A549 (cell line): ENCODE measurements around the gene EMC8. TPM values are rescaled to one million over a fixed set of nuclear protein-coding genes. Genes with fewer than 3 reads are reported as not detected.

Source experiments
- ATAC-seq, 2 experiments: fragments of 200-7000 bp in 1 of 2; fragments of >200 bp in 1 of 2; cut with Nextera tagmentation in 1 of 2; cut with Tn5 transposase in 1 of 2; 3 replicates each; pipeline versions ENCODE4 v1.8.0 to v1.9.1; 2018 to 2020; ENCODE audit warnings: mild to moderate bottlenecking in 1 of 2, moderate library complexity in 1 of 2
- CTCF ChIA-PET: fragments of 300-600 bp; sonication (Branson Sonifier 250); formaldehyde crosslinking; extraction: SDS; loops from one replicate; lab custom pipeline; 2021; ENCODE audit warnings: antibody characterized with exemption, inconsistent platforms; lab: Yijun Ruan, JAX
- POLR2A ChIA-PET: fragments of 350-600 bp; formaldehyde crosslinking; extraction: SDS; loops from one replicate; lab custom pipeline; 2021; ENCODE audit warnings: antibody characterized with exemption, inconsistent platforms; lab: Yijun Ruan, JAX
- DNase-seq, 2 experiments: peaks; one replicate each; pipeline versions ENCODE4 v3.0.0 to v3.0.0-alpha.2; 2011 to 2016; ENCODE audit warnings: low read depth in 1 of 2, low spot score in 1 of 2
- FAIRE-seq: peaks from 2 replicates; lab custom pipeline; 2011; peaks lifted over from hg19 to GRCh38; lab: Jason Lieb, UNC
- H3K27ac ChIP-seq, 2 experiments: fragments of >200 bp; sonication (Bioruptor Twin); formaldehyde crosslinking; 3 replicates each; pipeline ENCODE4 v1.5.1; 2016 to 2017
- H3K4me1 ChIP-seq: fragments of >200 bp; sonication (Bioruptor Twin); formaldehyde crosslinking; 3 replicates; pipeline ENCODE4 v1.6.1; 2016
- H3K4me2 ChIP-seq: fragments of >200 bp; sonication (Bioruptor Twin); formaldehyde crosslinking; 3 replicates; pipeline ENCODE4 v1.6.1; 2016
- H3K4me3 ChIP-seq: fragments of >200 bp; sonication (Bioruptor Twin); formaldehyde crosslinking; 3 replicates; pipeline ENCODE4 v1.5.1; 2016
- H3K9me3 ChIP-seq: fragments of >200 bp; sonication (Bioruptor Twin); formaldehyde crosslinking; 3 replicates; pipeline ENCODE4 v1.6.1; 2016
- CBX8 ChIP-seq: fragments of 200-600 bp; sonication (generic); IDR thresholded peaks from 2 replicates; pipeline ENCODE4 v1.6.1; 2016
- EHMT2 ChIP-seq: fragments of 200-600 bp; sonication (generic); IDR thresholded peaks from 2 replicates; pipeline ENCODE4 v1.6.1; 2016; ENCODE audit warnings: antibody characterized with exemption, low read depth, mild to moderate bottlenecking, moderate library complexity
- ELK1 ChIP-seq: fragments of 150-350 bp; IDR thresholded peaks from 2 replicates; pipeline ENCODE4 v1.6.1; 2014; ENCODE audit warnings: low read depth, mild to moderate bottlenecking, low read length
- EP300 ChIP-seq, 2 experiments: fragments of >200 bp; sonication (Bioruptor Twin); formaldehyde crosslinking; IDR thresholded peaks; 2 replicates in 1 of 2; 3 replicates in 1 of 2; pipeline ENCODE4 v1.6.1; 2016 to 2017
- HDAC2 ChIP-seq: fragments of 200-600 bp; sonication (generic); IDR thresholded peaks from 2 replicates; pipeline ENCODE4 v1.6.1; 2016
- HMGXB4 ChIP-seq: fragments of 250-450 bp; sonication (Bioruptor Pico); IDR thresholded peaks from 2 replicates; pipeline ENCODE4 v1.5.0; 2021; ENCODE audit warnings: mild to moderate bottlenecking, moderate library complexity, borderline replicate concordance
- HOXA7 ChIP-seq: fragments of 250-450 bp; sonication (Bioruptor Pico); IDR thresholded peaks from 2 replicates; pipeline ENCODE4 v1.5.0; 2020; ENCODE audit warnings: mild to moderate bottlenecking, moderate library complexity
- JUNB ChIP-seq: fragments of >200 bp; sonication (Bioruptor Twin); formaldehyde crosslinking; IDR thresholded peaks from 2 replicates; pipeline ENCODE4 v1.6.1; 2016
- MAFK ChIP-seq: fragments of 450-650 bp; IDR thresholded peaks from 2 replicates; pipeline ENCODE4 v1.6.1; 2014; ENCODE audit not compliant: partially characterized antibody
- MAZ ChIP-seq: fragments of 150-350 bp; IDR thresholded peaks from 2 replicates; pipeline ENCODE4 v1.6.1; 2014; ENCODE audit warnings: antibody characterized with exemption, low read depth, low read length, borderline replicate concordance
- PBX3 ChIP-seq: IDR thresholded peaks from 2 replicates; pipeline ENCODE4 v1.6.1; 2012
- POLR2A ChIP-seq: IDR thresholded peaks from 2 replicates; pipeline ENCODE4 v1.6.1; 2012; ENCODE audit warnings: mild to moderate bottlenecking, low read length
- RARB ChIP-seq: fragments of 250-450 bp; sonication (Bioruptor Pico); IDR thresholded peaks from 2 replicates; pipeline ENCODE4 v1.8.0; 2021; ENCODE audit warnings: mild to moderate bottlenecking, moderate library complexity
- RCOR1 ChIP-seq: fragments of 150-350 bp; IDR thresholded peaks from 2 replicates; pipeline ENCODE4 v1.6.1; 2014; ENCODE audit warnings: antibody characterized with exemption, low read length, low read depth
- REST ChIP-seq: fragments of 200-600 bp; sonication (generic); IDR thresholded peaks from 2 replicates; pipeline ENCODE4 v1.6.1; 2016; ENCODE audit warnings: antibody characterized with exemption, mild to moderate bottlenecking, moderate library complexity
- RFX5 ChIP-seq: fragments of 450-650 bp; IDR thresholded peaks from 2 replicates; pipeline ENCODE4 v1.7.1; 2014; ENCODE audit warnings: antibody characterized with exemption, mild to moderate bottlenecking, moderate library complexity
- RNF2 ChIP-seq: fragments of 200-600 bp; sonication (generic); IDR thresholded peaks from 2 replicates; pipeline ENCODE4 v1.6.1; 2016; ENCODE audit warnings: low read depth, mild to moderate bottlenecking, antibody characterized with exemption, moderate library complexity, borderline replicate concordance
- TFCP2L1 ChIP-seq: fragments of 250-450 bp; sonication (Bioruptor Pico); IDR thresholded peaks from 2 replicates; pipeline ENCODE4 v1.5.0; 2021; ENCODE audit warnings: mild to moderate bottlenecking
- ZFP36 ChIP-seq: fragments of 450-650 bp; IDR thresholded peaks from 2 replicates; pipeline ENCODE4 v1.6.1; 2014; ENCODE audit warnings: borderline replicate concordance; ENCODE audit not compliant: partially characterized antibody
- ZNF302 ChIP-seq: fragments of 250-450 bp; sonication (Bioruptor Pico); IDR thresholded peaks from 2 replicates; pipeline ENCODE4 v1.9.0; 2021; ENCODE audit warnings: inconsistent platforms, mild to moderate bottlenecking, moderate library complexity
- WGBS: methylation state at CpG from one replicate; pipeline ENCODE4 v1.1.6; 2017; ENCODE audit errors: missing lambda C conversion rate; 5-methylcytosine and 5-hydroxymethylcytosine counted together
- polyA plus RNA-seq, 4 experiments: library from polyadenylated mRNA; depleted of rRNA in 3 of 4; stranded (reverse); fragments of >200 nt; fragmentation: RNase III in 1 of 4; extraction: RNeasy Plus Mini Kit Qiagen cat#74134 plus additional on column Dnase treatment in 1 of 4; gene quantifications; 2 replicates in 3 of 4; 3 replicates in 1 of 4; pipeline ENCODE4 v1.2.3, GENCODE V29; 2011 to 2017
- TF ChIP-seq, protein P1 (sequence below): fragments of >200 bp; sonication (Bioruptor Twin); formaldehyde crosslinking; IDR thresholded peaks from 2 replicates; pipeline ENCODE4 v1.6.1; 2016

EMC8 gene
- polyA plus RNA-seq, 2 of the 4 experiments (the other 2 are of a cell fraction): 43.0 to 53.2 TPM

- no peak for TF ChIP-seq HMGXB4 (CRISPR knock-in tag)
- no peak for TF ChIP-seq POLR2A
- TF ChIP-seq JUNB: no peak
- TF ChIP-seq ZNF302: no peak
- no peak for TF ChIP-seq CBX8
- TF ChIP-seq RCOR1: no peak
- TF ChIP-seq EHMT2: no peak
- TF ChIP-seq RNF2: no peak
- whole genome bisulfite sequencing: 78% methylated on average over 6 of the region's 6 CpGs
- CTCF ChIA-PET: no interaction called here
Observed at GRCh38 chr16:85774136-85774535, 25.2 kb downstream of the EMC8 start.

DNA sequence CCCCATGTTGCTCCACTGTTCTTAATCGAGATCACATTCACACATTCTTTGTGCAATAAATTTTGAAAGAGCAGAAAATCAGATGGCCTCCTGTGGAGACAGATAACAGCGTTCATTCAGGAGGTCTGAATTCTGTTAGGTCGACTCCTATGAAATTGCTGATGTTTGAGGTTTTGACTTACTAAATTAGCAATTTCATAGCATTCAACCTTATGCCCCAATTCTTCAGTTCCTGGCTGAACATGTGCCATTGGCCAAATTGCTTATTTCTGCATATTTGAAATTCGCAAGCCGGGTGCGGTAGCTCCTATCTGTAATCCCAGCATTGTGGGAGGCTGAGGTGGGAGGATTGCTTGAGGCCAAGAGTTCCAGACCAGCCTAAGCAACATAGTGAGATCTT lies 26.3 kb downstream of the EMC8 start:
- no peak overlapping the region for H3K27ac ChIP-seq
- H3K4me2 ChIP-seq: no peak overlapping the region
- H3K4me1 ChIP-seq: peaks cover 5% of the 10 kb centered on the region
- TF ChIP-seq MAFK: peak; percentile 50
- no peak for TF ChIP-seq PBX3
- POLR2A ChIA-PET: no interaction called here
- 90% methylated on average over 6 of the region's 6 CpGs for WGBS
- H3K4me3 ChIP-seq: no peak overlapping the region
- CTCF ChIA-PET: interaction anchor here (2.6 to 3.2 kb wide), 2 partner anchors 11 to 13 kb away, joined by 5 to 14 read pairs; no protein-coding TSS in a partner anchor
- ATAC-seq: no peak
- no peaks in the 10 kb centered on the region for H3K9me3 ChIP-seq
- no peak for DNase-seq
- FAIRE-seq: no peak

More at GRCh38 chr16:85774136-85774535, 25.2 kb downstream of the EMC8 start:
- Histone ChIP-seq H3K9me3 (no peaks in the 10 kb centered on the region), H3K4me2 (no peak overlapping the region), H3K4me3 (no peak overlapping the region), H3K27ac (no peak overlapping the region), H3K4me1 (no peaks in the 10 kb centered on the region)
- POLR2A ChIA-PET: no interaction called here
- DNase-seq (no peak), ATAC-seq (no peak), FAIRE-seq (no peak)

GRCh38 chr16:85770741-85771140 lies 28.6 kb downstream of the EMC8 start:
- no peak overlapping the region for H3K27ac ChIP-seq
- FAIRE-seq (no peak), DNase-seq (no peak), ATAC-seq (no peak)
- CTCF ChIA-PET: interaction anchor here (2.6 to 3.2 kb wide), 2 partner anchors 11 to 13 kb away, joined by 5 to 14 read pairs; no protein-coding TSS in a partner anchor
- H3K4me2 ChIP-seq: no peak overlapping the region
- 95% methylated on average over 6 of the region's 6 CpGs for WGBS
- peaks cover 17% of the 10 kb centered on the region for H3K4me1 ChIP-seq
- no peak overlapping the region for H3K4me3 ChIP-seq
- POLR2A ChIA-PET: no interaction called here
- H3K9me3 ChIP-seq: no peaks in the 10 kb centered on the region
- TF ChIP-seq MAZ (no peak), RARB (CRISPR knock-in tag) (no peak), MAFK (no peak), PBX3 (no peak), REST (no peak), TFCP2L1 (CRISPR knock-in tag) (no peak), RFX5 (no peak), JUNB (no peak), ELK1 (no peak), EHMT2 (no peak), HDAC2 (no peak), ZFP36 (no peak), HOXA7 (CRISPR knock-in tag) (no peak), EP300 (IDR thresholded peaks at IDR 0.05) (no peak)
- TF ChIP-seq, protein P1, sequence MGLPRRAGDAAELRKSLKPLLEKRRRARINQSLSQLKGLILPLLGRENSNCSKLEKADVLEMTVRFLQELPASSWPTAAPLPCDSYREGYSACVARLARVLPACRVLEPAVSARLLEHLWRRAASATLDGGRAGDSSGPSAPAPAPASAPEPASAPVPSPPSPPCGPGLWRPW: no peak
